NCI-H460 (cell line): ENCODE data around the gene MNX1. TPM values are rescaled to one million over a fixed set of nuclear protein-coding genes. Genes with fewer than 3 reads are reported as not detected.

Experiments used
- DNase-seq: peaks from one replicate; pipeline ENCODE4 v3.0.0-alpha.2; 2016; ENCODE audit warnings: low read depth; ENCODE audit errors: extremely low read depth
- total RNA-seq: library from RNA; depleted of rRNA; stranded (reverse); fragments of >200 nt; shearing (Covaris generic); gene quantifications from 2 replicates; pipeline ENCODE4 v1.2.3, GENCODE V29; 2014

MNX1 gene
- total RNA-seq, 1 experiment from 2014 or later, result 1.8 TPM

- DNase-seq, result no peak
These were observed 5.7 kb downstream of the MNX1 start for GRCh38 chr7:157004521-157005455.

GRCh38 chr7:157003756-157004520 lies 6.5 kb downstream of the MNX1 start:
- no peak for DNase-seq

GRCh38 chr7:157003445-157003755 lies 7.1 kb downstream of the MNX1 start:
- no peak for DNase-seq

DNA sequence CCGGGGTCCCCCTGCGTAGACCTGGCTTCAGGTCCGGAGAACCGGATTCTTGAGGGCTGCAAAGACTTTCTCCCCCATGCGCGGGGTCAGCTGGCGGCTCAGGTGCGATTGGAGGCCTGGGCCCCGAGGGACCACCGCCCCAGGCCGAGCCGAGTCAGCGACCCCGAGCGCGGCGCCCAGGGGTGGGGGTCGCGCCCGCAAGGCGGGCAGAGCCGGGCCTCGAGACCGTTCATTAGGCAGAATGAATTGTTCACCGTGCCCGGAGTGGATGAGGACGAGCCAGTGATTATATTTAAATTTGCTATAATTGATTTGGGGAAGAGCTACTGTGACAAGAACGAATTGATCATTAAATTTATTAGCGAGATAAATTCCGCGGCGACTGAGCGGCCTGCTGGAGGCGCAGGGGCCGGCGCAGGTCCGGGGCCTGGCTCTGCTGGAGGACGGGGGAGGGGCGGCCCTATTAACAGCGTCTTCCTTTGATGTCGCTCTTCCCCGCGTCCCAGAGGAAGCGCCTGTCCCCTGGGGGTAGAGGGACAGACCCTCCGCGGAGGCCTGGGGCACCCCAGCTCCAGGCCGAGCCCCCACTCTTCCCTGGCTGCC lies 7.5 kb downstream of the MNX1 start:
- DNase-seq, result no peak

- DNase-seq, result no peak
These were observed 8.3 kb downstream of the MNX1 start for GRCh38 chr7:157001920-157002818.

DNA sequence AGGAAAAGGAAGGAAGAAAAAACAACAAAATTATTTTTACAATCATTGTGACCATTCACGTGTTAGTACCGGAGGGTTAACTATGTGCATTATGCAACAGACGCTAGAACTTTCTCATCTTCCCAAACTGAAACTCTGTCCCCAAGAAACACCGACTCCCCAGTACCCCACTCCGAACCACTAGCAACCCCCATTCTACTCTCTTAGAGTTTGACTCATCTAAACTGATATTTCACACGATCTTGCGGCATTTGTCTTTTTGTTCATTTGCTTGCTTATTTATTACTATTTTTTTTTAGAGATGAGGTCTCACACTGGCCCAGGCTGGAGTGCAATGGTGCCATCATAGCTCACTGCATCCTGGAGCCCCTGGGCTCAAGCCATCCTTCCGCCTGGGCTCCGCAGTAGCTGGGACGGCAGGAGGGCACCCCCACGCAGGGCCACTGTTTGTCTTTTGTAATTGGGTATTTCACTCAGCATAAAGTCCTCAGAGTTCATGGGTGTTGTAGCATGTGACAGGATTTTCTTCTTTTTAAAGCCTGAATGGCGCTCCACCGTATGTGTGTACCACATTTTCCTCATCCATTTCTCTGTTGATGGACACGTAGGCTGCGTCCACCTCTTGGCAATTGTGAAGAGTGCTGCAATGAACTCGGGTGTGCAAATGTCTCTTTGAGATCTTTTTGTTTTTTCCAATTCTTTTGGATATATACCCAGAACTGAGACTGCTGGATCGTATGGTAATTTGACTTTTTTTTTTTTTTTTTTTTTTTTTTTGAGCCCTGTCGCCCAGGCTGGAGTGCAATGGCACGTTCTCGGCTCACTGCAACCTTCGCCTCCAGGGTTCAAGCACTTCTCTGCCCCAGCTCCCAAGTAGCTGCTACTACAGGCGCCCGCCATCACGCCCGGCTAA lies 9.5 kb downstream of the MNX1 start:
- DNase-seq, result no peak

GRCh38 chr7:156999958-157000726 lies 10.3 kb downstream of the MNX1 start:
- DNase-seq, result no peak

DNA sequence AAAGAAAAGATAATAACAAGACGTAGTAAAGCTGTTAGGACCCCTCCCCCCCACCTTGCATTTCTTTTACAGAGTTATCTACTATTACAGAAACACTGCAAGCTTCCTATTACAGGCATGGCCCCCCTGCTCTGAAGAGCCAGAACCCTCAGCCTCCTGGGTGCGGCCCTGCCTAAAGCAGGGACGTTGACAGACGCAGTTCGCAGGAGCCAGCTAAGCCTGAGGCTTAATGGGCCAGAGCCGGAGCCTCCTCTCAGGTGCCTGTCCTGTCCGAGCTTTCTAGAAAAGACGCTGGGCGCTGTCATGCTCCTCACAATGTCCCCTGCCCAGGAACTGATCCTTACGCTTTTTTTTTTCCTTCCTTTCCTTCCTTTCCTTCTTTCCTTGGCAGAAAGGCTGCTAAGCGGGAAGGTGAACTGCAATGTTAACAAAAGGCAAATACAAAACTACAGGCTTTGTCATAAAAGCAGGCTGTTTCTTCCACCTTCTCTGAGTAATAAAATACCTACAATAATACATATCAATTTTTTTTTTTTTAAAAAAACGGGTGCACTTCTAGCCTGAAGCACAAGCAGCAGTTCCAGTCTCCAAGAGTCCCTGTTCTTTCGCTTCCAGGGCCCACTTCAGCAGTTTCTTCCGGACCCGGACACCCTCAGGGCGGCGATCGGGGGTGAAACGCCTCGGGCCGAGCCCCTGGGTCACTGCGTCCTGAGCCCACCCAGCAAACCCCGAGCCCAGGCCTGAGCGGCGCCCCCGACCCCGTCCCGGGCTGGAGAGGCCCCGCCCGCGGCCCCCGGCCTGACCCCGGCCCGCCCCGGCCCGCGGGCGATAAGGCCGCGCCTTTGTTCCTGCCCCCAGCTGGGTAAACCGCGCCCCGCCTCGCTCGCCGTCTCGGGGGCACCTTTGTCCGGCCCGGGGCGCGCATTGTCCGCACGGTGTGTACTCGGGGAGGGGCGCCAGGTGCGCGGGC lies 11.2 kb downstream of the MNX1 start:
- DNase-seq, result no peak

GRCh38 chr7:156994417-156994816 lies 16.0 kb downstream of the MNX1 start:
- no peak for DNase-seq

DNA sequence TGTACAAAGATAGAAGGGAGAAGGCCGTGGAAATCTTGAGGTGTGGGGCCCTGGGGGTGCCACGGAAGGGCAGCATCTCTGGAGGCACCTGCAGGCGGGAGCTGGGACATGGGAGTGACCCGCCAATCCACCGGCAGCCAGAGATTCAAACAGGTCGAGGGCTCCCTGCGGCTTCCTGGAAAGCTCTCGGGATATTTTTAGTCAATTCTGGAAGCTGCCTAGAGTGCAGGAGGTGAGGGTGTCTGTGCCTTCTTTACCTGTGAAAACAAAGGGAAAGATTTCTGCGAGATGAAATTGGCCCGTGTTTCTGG lies 16.6 kb downstream of the MNX1 start:
- DNase-seq, result no peak

- DNase-seq, result no peak
These were observed 17.2 kb downstream of the MNX1 start for GRCh38 chr7:156993021-156993924.

- no peak for DNase-seq
These were observed 20.5 kb downstream of the MNX1 start for GRCh38 chr7:156989766-156990535.

- DNase-seq, result no peak
These were observed 21.9 kb downstream of the MNX1 start for GRCh38 chr7:156988343-156989185.

- DNase-seq, result no peak
These were observed 24.1 kb downstream of the MNX1 start for GRCh38 chr7:156986378-156986777.
